ENCODE data around the gene CALHM4. TPM values are rescaled to one million over a fixed set of nuclear protein-coding genes. Genes with fewer than 3 reads are reported as not detected.

The CALHM4 gene
- polyA plus RNA-seq, 1 of the 3 experiments (the other 2 are of a cell fraction), result not detected

GRCh38 chr6:116512734-116513133, 40.8 kb upstream of the CALHM4 start (continued):
- TF ChIP-seq EZH2phosphoT487 (IDR thresholded peaks at IDR 0.05; ENCODE audit: borderline replicate concordance, low read depth), result no peak
- no peak for TF ChIP-seq PBX3 (IDR thresholded peaks at IDR 0.05)

GRCh38 chr6:116513224-116513875, 40.2 kb upstream of the CALHM4 start:
- TF ChIP-seq GATA2 (CRISPR knock-in tag; IDR thresholded peaks at IDR 0.05) (no peak), TEAD4 (IDR thresholded peaks at IDR 0.05; ENCODE audit: borderline replicate concordance, insufficient read depth) (no peak), FOXM1 (IDR thresholded peaks at IDR 0.05; ENCODE audit: low read depth) (no peak), EZH2phosphoT487 (IDR thresholded peaks at IDR 0.05; ENCODE audit: borderline replicate concordance, low read depth) (no peak), SMC3 (IDR thresholded peaks at IDR 0.05; ENCODE audit: low read depth, low read length) (no peak), MXI1 (IDR thresholded peaks at IDR 0.05; ENCODE audit: low read depth, low read length) (no peak), RCOR1 (IDR thresholded peaks at IDR 0.05; ENCODE audit: low read length) (no peak), USF1 (IDR thresholded peaks at IDR 0.05; ENCODE audit: borderline replicate concordance, low read depth) (no peak), SIN3A (IDR thresholded peaks at IDR 0.05; ENCODE audit: borderline replicate concordance, low read depth, low read length) (no peak), MAX (IDR thresholded peaks at IDR 0.05; ENCODE audit: low read depth) (no peak), FOSL2 (IDR thresholded peaks at IDR 0.05; ENCODE audit: borderline replicate concordance, low read depth) (no peak), RAD21 (IDR thresholded peaks at IDR 0.05; ENCODE audit: low read length) (no peak), PBX3 (IDR thresholded peaks at IDR 0.05) (no peak), IRF3 (IDR thresholded peaks at IDR 0.05; ENCODE audit: low read depth, low read length) (no peak), REST (IDR thresholded peaks at IDR 0.05; ENCODE audit: low read depth, low read length) (no peak), RXRA (IDR thresholded peaks at IDR 0.05; ENCODE audit: borderline replicate concordance, low read depth) (no peak), MEF2A (IDR thresholded peaks at IDR 0.05; ENCODE audit: borderline replicate concordance, low read depth) (no peak), YY1 (IDR thresholded peaks at IDR 0.05; ENCODE audit: low read depth) (no peak)
- Histone ChIP-seq H3K4me3 (ENCODE audit: low read depth in 2 of 2, low read length in 1 of 2) (no peak overlapping the region; a peak in 1 of 4 replicates), H3K9me3 (no peaks in the 10 kb centered on the region), H3K4me1 (ENCODE audit: control insufficient read depth in 1 of 2, insufficient read depth in 2 of 2, low read depth in 1 of 2, low read length in 1 of 2) (peaks cover 0 to 16% of the 10 kb centered on the region in 2 experiments; a peak in 3 of 4 replicates), H3K79me2 (ENCODE audit: insufficient read depth) (peaks cover 6% of the 10 kb centered on the region; the same call in 1 of the 2 replicates), H3K9ac (no peak overlapping the region), H3K4me2 (peak overlapping the region; percentile 85), H3K27me3 (ENCODE audit: insufficient read depth) (no peaks in the 10 kb centered on the region), H2AFZ (ENCODE audit: low read depth) (0 out of 2 replicates have a peak overlapping the region, but pooled peaks have one; percentile 95), H3K27ac (ENCODE audit: low read depth in 2 of 2, low read length in 1 of 2) (no peak overlapping the region), H4K20me1 (ENCODE audit: insufficient read depth) (no peaks in the 10 kb centered on the region), H3K36me3 (replicated peaks in 1 of 2; ENCODE audit: control insufficient read depth in 1 of 2, insufficient read depth in 2 of 2, low read length in 1 of 2) (no peaks in the 10 kb centered on the region), H3K9me2 (no peaks in the 10 kb centered on the region), H3F3A (replicated peaks; ENCODE audit: insufficient read depth) (peaks cover 4% of the 10 kb centered on the region)
- ChIA-PET POLR2A (no interaction called here), CTCF (interaction anchor here (0.9 to 2.2 kb wide), 5 partner anchors 48 to 296 kb away, joined by 3 to 7 read pairs (median 4); no protein-coding TSS in a partner anchor)
- DNase-seq, result no peak
- WGBS (ENCODE audit: low lambda C conversion rate), result 88% methylated on average over 2 of the region's 2 CpGs
